WTC11 (cell line): Measurements from ENCODE around the gene WRAP53. TPM values are rescaled to one million over a fixed set of nuclear protein-coding genes. Genes with fewer than 3 reads are reported as not detected.
A peak's percentile ranks its signal among the peaks of the same experiment; 100 is the strongest.

Experiments
- ATAC-seq: fragments of 200-7000 bp; cut with Tn5 transposase; 2 replicates; pipeline ENCODE4 v1.10.0; 2021; ENCODE audit warnings: mild to moderate bottlenecking, moderate library complexity
- CTCF ChIA-PET: fragments of 300-600 bp; sonication (Branson Sonifier 250); formaldehyde crosslinking; loops from one replicate; lab custom pipeline; 2021; ENCODE audit warnings: antibody characterized with exemption; lab: Charles Lee
- POLR2A ChIA-PET: fragments of 350-600 bp; sonication (Branson Sonifier 250); formaldehyde crosslinking; loops from one replicate; lab custom pipeline; 2021; ENCODE audit warnings: antibody characterized with exemption; lab: Charles Lee
- DNase-seq: peaks from one replicate; pipeline ENCODE4 v3.0.0; 2021; ENCODE audit warnings: low spot score
- H3K27ac Mint-ChIP-seq: 2 replicates; pipeline ENCODE4 v1.8.0; 2021; ENCODE audit warnings: mixed read lengths
- H3K27me3 Mint-ChIP-seq: 2 replicates; pipeline ENCODE4 v1.8.0; 2021; ENCODE audit warnings: low read depth, mild to moderate bottlenecking, moderate library complexity, mixed read lengths
- H3K36me3 Mint-ChIP-seq: 2 replicates; pipeline ENCODE4 v1.8.0; 2021; ENCODE audit warnings: mixed read lengths
- H3K4me1 Mint-ChIP-seq: 2 replicates; pipeline ENCODE4 v1.8.0; 2022; ENCODE audit warnings: mixed read lengths
- H3K4me3 Mint-ChIP-seq: 2 replicates; pipeline ENCODE4 v1.8.0; 2021; ENCODE audit warnings: mild to moderate bottlenecking, moderate library complexity, mixed read lengths
- H3K9me3 Mint-ChIP-seq: 2 replicates; pipeline ENCODE4 v1.8.0; 2021; ENCODE audit warnings: mixed read lengths
- ATF1 ChIP-seq: sonication (generic); formaldehyde crosslinking; IDR thresholded peaks from 2 replicates; pipeline ENCODE4 v1.8.1; 2023; ENCODE audit warnings: mild to moderate bottlenecking, moderate library complexity, missing genetic modification reagents
- ATF2 ChIP-seq: sonication (generic); formaldehyde crosslinking; IDR thresholded peaks from 2 replicates; pipeline ENCODE4 v1.8.1; 2022; ENCODE audit warnings: low read depth, missing genetic modification reagents, borderline replicate concordance
- CREM ChIP-seq: sonication (generic); formaldehyde crosslinking; IDR thresholded peaks from 2 replicates; pipeline ENCODE4 v1.8.1; 2022; ENCODE audit warnings: mild to moderate bottlenecking, missing genetic modification reagents, moderate library complexity
- CTCF ChIP-seq: fragments of 200-600 bp; IDR thresholded peaks from 2 replicates; pipeline ENCODE4 v1.8.0; 2022; ENCODE audit warnings: antibody characterized with exemption
- E2F4 ChIP-seq: sonication (generic); formaldehyde crosslinking; IDR thresholded peaks from 2 replicates; pipeline ENCODE4 v1.8.1; 2022; ENCODE audit warnings: low read depth, mild to moderate bottlenecking, moderate library complexity, missing genetic modification reagents, borderline replicate concordance
- EMX1 ChIP-seq: fragments of 250-450 bp; sonication (Bioruptor Pico); IDR thresholded peaks from 2 replicates; pipeline ENCODE4 v1.8.0; 2021; ENCODE audit warnings: mild to moderate bottlenecking
- FOXP4 ChIP-seq: sonication (generic); formaldehyde crosslinking; IDR thresholded peaks from 2 replicates; pipeline ENCODE4 v1.8.0; 2022; ENCODE audit warnings: mild to moderate bottlenecking, missing genetic modification reagents
- KAT7 ChIP-seq: sonication (generic); formaldehyde crosslinking; IDR thresholded peaks from 2 replicates; pipeline ENCODE4 v1.8.1; 2023; ENCODE audit warnings: missing genetic modification reagents, mild to moderate bottlenecking, borderline replicate concordance
- MAX ChIP-seq: sonication (generic); formaldehyde crosslinking; IDR thresholded peaks from 2 replicates; pipeline ENCODE4 v1.8.0; 2022; ENCODE audit warnings: mild to moderate bottlenecking, missing genetic modification reagents
- PREB ChIP-seq: sonication (generic); formaldehyde crosslinking; IDR thresholded peaks from 2 replicates; pipeline ENCODE4 v1.8.1; 2022; ENCODE audit warnings: mild to moderate bottlenecking, missing genetic modification reagents, moderate library complexity, borderline replicate concordance
- SMAD4 ChIP-seq: sonication (generic); formaldehyde crosslinking; IDR thresholded peaks from 2 replicates; pipeline ENCODE4 v1.8.0; 2022; ENCODE audit warnings: mild to moderate bottlenecking, missing genetic modification reagents
- SP1 ChIP-seq: sonication (generic); formaldehyde crosslinking; conservative IDR thresholded peaks from 2 replicates; pipeline ENCODE4 v1.8.1; 2022; ENCODE audit warnings: missing genetic modification reagents
- STAT6 ChIP-seq: sonication (generic); formaldehyde crosslinking; conservative IDR thresholded peaks from 2 replicates; pipeline ENCODE4 v1.8.1; 2023; ENCODE audit warnings: mild to moderate bottlenecking, low read depth, missing genetic modification reagents, moderate library complexity
- TEAD4 ChIP-seq: sonication (generic); formaldehyde crosslinking; IDR thresholded peaks from 2 replicates; pipeline ENCODE4 v1.8.0; 2022; ENCODE audit warnings: mild to moderate bottlenecking, missing genetic modification reagents
- TP53 ChIP-seq: sonication (generic); formaldehyde crosslinking; IDR thresholded peaks from 2 replicates; pipeline ENCODE4 v1.8.1; 2023; ENCODE audit warnings: mild to moderate bottlenecking, missing genetic modification reagents
- ZNF317 ChIP-seq: sonication (generic); formaldehyde crosslinking; IDR thresholded peaks from 2 replicates; pipeline ENCODE4 v1.8.1; 2023; ENCODE audit warnings: low read depth, mild to moderate bottlenecking, moderate library complexity, missing genetic modification reagents, borderline replicate concordance
- ZNF671 ChIP-seq: fragments of 250-450 bp; sonication (Bioruptor Pico); IDR thresholded peaks from 2 replicates; pipeline ENCODE4 v1.8.0; 2021; ENCODE audit warnings: mild to moderate bottlenecking
- total RNA-seq: library from RNA; stranded (reverse); gene quantifications from 3 replicates; pipeline ENCODE4 v1.2.3, GENCODE V29; 2021

Gene WRAP53
- total RNA-seq, 1 experiment from 2014 or later, result 37.2 TPM

GRCh38 chr17:7704601-7705268 lies 16.5 kb downstream of the WRAP53 start, which contains the start of gene EFNB3 (continued):
- TF ChIP-seq FOXP4 (CRISPR knock-in tag) (no peak), SP1 (CRISPR knock-in tag) (peak; percentile 80), CTCF (no peak)

- CTCF ChIA-PET, result interaction anchor here (0.7 to 6.1 kb wide), 15 partner anchors 8 to 368 kb away, joined by 3 to 72 read pairs (median 5); partner anchors contain the start of genes DNAH2, SAT2, SHBG and SOX15
- Mint-ChIP-seq H3K36me3 (peaks cover 2% of the 10 kb centered on the region; the same call in 1 of the 2 replicates), H3K27me3 (peaks cover 13% of the 10 kb centered on the region), H3K4me1 (peaks cover 35% of the 10 kb centered on the region)
- ATAC-seq (peak; percentile 33), DNase-seq (peak; percentile 47)
- POLR2A ChIA-PET, result interaction anchor here (0.9 to 4.0 kb wide), 4 partner anchors 11 to 78 kb away, joined by 3 to 55 read pairs (median 14); partner anchors contain the start of genes DNAH2, SAT2, TP53 and WRAP53
- TF ChIP-seq PREB (CRISPR knock-in tag) (no peak), EMX1 (no peak), TP53 (CRISPR knock-in tag) (no peak), MAX (CRISPR knock-in tag) (no peak), STAT6 (CRISPR knock-in tag) (no peak)
- TF ChIP-seq, all 79 proteins: peak for 0
- peak overlapping the region; percentile 86 for H3K4me3 Mint-ChIP-seq
- no peaks in the 10 kb centered on the region for H3K9me3 Mint-ChIP-seq
- H3K27ac Mint-ChIP-seq, result no peak overlapping the region
Observed at GRCh38 chr17:7705269-7706255, 17.3 kb downstream of the WRAP53 start.

GRCh38 chr17:7706631-7707354 lies 18.5 kb downstream of the WRAP53 start:
- peak overlapping the region; percentile 86 for H3K4me3 Mint-ChIP-seq
- no peaks in the 10 kb centered on the region for H3K9me3 Mint-ChIP-seq
- H3K27me3 Mint-ChIP-seq, result peaks cover 15% of the 10 kb centered on the region
- peaks cover 44% of the 10 kb centered on the region for H3K4me1 Mint-ChIP-seq
- DNase-seq, result no peak
- no peak overlapping the region for H3K27ac Mint-ChIP-seq
- 0 out of 2 replicates have a peak, but pooled peaks cover 2% of the 10 kb centered on the region for H3K36me3 Mint-ChIP-seq
- ATAC-seq, result no peak
- CTCF ChIA-PET, result interaction anchor here (0.5 to 6.1 kb wide), 7 partner anchors 10 to 130 kb away, joined by 3 to 72 read pairs (median 5); partner anchors contain the start of genes DNAH2, SHBG, SOX15 and TP53
- POLR2A ChIA-PET, result interaction anchor here (1.5 kb wide), 1 partner anchor 129 kb away, joined by 4 read pairs; no protein-coding TSS in a partner anchor
- TF ChIP-seq CREM (no peak), EMX1 (no peak), SMAD4 (no peak), E2F4 (CRISPR knock-in tag) (no peak), ATF1 (CRISPR knock-in tag) (no peak), TEAD4 (no peak), ZNF671 (CRISPR knock-in tag) (no peak), KAT7 (CRISPR knock-in tag) (no peak), ZNF317 (CRISPR knock-in tag) (no peak), ATF2 (CRISPR knock-in tag) (no peak)
